Raji (cell line): ENCODE data around the gene OLFM1.

ENCODE experiments used
- POLR2A ChIP-seq: IDR thresholded peaks from 2 replicates; pipeline ENCODE4 v1.6.1; 2011; ENCODE audit warnings: low read depth, low read length, control low read depth; ENCODE audit not compliant: insufficient read depth

OLFM1 gene

DNA sequence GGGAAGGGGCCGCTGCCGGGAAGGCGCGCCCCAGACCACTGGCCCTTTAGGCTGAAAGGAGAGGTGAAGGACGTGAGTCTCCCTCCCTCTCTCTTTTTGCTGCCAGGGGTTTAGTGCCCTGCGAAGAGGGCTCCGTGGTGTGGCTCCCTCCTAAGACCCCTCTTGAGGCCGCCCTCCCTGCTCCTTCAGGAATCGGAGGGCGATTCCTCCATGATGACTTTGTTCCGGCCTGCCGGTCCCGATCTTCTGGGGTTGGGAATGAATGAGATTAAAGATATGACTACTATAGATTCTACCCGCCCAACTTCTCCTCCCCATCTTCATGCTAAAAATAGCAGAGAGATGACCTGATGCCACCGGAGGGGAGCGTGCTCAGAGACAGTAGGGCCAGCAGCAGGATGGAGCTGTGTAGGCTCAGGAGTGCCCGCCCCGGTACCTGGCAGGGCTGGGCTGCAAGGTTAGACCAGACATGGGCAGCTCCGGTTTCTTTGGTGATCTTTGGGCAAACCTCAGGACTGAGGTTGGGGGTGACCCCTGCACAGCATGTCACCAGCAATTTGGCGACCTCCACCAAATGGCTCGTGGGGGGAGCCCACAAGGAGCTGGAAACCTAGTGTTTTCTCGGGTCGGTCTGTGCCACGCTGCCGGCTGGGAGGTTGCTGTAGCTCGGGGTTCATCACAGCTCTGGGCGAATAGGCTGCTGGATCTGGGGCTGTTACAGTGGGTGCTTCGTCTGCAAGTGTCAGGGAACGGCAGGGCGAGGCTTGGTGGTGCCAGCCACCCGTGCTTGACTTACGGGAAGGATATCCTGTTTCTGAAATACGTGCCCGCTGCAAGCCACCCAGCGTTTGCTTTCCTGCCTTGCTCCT lies 1.7 kb downstream of the OLFM1 start:
- TF ChIP-seq POLR2A: no peak

DNA sequence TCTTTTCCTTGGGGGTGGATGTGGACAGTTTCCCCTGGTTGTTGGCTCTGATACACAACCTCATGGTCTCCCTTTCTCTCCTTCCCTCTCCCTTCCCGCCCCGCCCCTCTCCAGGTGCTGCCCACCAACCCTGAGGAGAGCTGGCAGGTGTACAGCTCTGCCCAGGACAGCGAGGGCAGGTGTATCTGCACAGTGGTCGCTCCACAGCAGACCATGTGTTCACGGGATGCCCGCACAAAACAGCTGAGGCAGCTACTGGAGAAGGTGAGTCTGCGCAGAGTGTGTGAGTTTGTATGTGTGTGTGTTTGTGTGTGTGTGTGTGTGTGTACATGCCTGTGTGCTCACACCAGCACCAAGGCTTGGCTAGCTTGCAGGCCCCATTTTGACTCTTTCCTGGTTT lies 2.6 kb downstream of the OLFM1 start:
- TF ChIP-seq POLR2A: no peak

DNA sequence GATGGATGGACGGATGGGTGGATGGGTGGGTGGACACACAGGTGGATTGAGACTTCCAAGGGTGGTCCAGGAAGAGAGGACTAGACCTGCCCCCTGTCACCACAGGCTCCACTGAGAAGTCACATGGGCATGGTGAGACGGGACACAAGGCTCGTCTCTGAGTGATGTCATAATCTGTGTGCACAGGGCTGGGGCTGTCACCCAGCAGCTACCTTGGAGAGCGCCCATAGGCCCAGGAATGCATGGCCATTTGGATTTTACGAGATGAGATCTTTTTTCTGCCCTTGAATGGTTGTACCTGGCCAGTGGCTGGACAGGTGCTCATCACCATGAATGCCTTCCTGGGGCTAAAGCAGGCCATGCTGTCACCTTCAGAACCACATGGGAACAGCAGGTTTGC lies 3.1 kb downstream of the OLFM1 start:
- TF ChIP-seq POLR2A: no peak

DNA sequence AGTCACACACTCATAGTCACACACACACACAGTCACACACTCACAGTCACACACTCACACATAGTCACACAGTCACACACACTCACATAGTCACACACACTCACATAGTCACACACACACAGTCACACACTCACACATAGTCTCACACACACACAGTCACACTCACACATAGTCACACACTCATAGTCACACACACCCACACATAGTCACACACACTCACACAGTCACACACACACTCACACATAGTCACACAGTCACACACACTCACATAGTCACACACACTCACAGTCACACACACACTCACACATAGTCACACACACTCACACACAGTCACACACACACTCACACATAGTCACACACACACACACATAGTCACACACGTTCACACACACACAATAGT lies 4.1 kb downstream of the OLFM1 start:
- no peak for TF ChIP-seq POLR2A

DNA sequence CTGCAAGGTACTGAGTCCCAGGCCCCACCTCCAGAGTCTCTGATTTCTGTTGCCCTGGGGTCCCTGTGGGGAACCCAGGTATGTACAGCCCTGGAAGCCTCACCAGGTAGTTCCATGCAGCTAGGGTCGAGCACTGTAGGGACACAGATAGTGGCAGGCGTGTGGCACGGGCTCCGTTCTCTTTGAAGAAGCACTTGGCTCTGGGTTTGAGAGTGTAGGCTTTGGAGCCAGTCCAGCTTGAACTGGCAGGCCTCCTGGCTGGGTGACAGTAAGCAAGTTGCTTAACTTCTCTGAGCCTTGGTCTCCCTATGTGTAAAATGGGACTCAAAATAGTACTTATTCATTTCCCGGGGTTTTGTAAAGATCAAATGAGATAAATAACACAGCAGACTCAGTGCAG lies 5.6 kb downstream of the OLFM1 start:
- TF ChIP-seq POLR2A: no peak

DNA sequence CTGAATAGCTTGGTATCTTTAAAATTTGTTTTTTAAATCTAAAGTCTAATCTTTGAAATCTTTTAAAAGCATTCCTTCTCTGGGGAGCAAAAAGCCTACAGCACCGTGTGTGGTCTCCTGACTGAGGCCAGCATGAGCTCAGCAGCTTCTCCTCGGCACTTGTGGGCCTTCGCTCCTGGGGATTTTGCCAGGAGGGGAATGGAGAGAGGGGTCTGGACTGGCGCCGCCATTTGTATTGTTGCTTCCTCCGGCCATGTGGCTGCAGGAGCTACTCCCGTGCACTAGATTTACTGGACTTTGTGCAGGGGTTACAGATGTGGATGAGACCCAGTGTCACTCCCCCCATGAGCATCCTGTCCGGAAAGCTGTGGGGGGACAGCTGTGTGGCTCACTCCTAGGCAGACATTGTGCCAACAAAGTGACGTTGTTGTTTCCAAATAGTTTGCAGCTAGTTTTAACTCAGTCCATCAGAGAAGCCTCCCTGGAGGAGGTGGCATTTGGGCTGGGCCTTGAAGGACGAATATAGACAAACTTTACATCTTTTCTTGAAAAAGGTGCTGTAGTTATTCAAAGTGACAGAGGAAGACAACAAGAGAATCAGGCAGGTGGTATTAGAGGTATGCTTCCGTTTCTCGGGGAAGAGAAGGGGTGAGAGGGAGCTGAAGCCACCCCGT lies 6.6 kb downstream of the OLFM1 start:
- no peak for TF ChIP-seq POLR2A

DNA sequence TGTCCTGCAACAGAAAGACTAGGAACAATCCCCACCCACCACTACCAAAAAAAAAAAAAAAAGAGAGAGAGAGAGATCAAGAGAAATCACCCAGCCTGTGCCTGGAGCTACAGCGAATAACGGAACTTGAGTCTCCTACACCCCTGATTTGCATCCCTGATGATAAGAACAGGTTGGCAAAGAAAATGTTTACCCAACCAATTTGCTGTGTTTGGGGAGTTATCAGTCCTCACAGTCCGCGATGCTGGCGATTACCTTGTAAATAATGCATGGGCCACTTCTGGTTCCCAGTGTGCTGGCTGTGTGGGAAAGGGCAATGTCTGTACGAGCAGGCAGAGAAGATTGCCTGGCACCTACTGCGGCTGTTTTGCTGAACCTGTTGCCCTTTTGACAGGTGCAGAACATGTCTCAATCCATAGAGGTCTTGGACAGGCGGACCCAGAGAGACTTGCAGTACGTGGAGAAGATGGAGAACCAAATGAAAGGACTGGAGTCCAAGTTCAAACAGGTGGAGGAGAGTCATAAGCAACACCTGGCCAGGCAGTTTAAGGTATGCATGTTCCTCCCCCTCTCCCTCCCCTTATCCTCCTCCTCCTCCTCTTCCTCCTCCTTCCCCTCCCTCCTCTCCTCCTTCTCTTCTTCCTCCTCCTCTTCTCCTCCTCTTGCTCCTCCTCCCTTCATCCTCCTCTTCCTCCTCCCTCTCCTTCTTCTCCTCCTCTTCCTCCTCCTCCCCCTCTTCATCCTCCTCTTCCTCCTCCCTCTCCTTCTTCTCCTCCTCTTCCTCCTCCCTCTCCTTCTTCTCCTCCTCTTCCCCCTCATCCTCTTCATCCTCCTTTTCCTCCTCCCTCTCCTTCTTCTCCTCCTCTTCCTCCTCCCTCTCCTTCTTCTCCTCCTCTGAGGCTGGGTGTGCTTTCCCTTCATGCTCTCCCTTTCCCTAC lies 8.3 kb downstream of the OLFM1 start:
- no peak for TF ChIP-seq POLR2A

DNA sequence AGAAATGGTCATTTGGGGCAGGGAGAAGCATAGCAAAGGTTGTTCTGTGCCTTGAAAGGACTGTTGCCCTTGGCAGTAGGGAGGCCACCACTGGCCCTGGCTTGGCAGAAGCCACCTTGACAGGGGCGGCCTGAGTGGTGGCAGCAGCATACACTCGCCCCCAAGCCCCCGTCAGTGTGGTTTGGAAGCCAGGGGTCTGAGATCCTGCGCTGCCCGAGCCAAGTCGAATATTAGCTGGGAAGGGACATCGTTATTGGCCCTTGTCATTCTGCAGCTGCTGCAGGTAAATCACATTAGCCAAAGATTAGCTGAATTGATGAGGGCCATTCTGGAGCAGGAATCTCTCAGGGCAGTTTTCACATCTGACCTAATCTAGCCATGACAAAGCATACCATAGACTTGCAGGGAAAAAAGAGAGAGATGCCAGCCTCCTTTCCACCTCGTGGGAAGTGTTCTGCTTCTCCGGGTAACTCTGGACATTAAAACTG lies 9.0 kb downstream of the OLFM1 start:
- no peak for TF ChIP-seq POLR2A

DNA sequence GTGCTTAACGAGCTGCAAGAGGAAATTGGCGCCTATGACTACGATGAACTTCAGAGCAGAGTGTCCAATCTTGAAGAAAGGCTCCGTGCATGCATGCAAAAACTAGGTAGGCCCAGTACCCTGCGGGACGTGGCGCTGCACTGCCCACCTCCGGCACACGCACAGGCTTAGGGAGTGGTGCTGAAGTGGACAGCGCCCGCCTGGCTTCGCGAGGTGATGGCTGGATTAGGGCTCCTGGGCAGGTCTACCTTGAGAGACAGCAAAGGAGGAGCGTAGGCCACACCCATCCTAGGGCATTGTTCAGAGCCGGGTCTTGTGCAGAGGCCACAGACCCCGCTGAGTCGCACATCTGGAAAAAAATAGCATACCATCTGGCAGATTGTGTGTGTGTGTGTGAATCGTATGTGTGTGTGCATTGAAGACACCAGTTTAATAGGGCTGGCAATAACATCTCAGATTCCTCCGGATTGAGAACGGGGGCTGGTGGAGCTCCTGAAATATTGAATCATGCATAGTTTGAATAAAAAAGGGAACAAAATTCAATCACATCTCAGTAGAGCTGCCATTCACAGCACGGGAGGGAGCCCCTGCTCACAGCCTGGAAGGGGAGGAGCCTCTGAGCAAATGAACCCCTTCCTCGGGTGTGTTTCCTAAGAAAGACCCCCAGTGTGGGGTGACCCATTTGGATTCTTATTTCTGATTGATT lies 11.1 kb downstream of the OLFM1 start:
- no peak for TF ChIP-seq POLR2A

DNA sequence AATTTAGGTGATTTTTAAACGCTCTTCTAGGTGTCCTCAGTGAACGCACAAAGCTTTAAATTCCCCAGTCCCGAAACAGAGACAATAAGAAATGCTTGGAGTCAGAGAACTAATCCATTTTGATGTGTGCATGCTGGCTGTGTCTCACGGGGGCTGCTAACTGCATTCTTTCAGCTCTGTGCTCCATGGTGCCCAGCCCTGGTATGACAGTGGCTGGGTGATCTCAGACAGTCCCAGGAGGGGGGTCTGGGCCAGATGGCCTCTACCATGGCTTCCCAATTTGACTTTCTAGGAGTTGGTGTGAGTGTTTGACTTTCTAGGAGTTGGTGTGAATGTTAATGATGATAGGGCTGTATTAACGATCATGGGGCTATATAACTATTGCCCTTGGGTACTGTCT lies 12.1 kb downstream of the OLFM1 start:
- no peak for TF ChIP-seq POLR2A

DNA sequence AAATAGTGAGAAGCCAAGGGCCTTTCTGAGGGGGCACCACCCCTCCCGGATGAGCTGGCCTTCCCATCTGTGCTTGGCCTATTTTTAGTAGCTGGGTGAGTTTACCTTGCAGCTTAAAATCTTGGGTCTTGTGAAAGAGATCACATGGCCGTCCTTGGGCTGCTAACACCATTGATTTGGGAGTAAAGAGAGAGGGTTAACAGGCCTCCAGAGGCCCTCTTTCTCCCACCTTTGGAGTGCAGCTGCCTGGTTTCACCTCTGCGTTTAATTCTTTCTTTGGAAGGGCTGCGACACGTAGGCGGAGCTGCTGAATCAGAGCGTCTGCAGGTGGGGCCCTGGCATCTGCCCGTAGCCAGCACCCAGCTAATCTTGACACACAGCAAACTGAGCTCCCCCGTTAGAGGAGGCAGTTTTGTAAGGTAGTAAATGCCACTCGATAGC lies 12.8 kb downstream of the OLFM1 start:
- no peak for TF ChIP-seq POLR2A

DNA sequence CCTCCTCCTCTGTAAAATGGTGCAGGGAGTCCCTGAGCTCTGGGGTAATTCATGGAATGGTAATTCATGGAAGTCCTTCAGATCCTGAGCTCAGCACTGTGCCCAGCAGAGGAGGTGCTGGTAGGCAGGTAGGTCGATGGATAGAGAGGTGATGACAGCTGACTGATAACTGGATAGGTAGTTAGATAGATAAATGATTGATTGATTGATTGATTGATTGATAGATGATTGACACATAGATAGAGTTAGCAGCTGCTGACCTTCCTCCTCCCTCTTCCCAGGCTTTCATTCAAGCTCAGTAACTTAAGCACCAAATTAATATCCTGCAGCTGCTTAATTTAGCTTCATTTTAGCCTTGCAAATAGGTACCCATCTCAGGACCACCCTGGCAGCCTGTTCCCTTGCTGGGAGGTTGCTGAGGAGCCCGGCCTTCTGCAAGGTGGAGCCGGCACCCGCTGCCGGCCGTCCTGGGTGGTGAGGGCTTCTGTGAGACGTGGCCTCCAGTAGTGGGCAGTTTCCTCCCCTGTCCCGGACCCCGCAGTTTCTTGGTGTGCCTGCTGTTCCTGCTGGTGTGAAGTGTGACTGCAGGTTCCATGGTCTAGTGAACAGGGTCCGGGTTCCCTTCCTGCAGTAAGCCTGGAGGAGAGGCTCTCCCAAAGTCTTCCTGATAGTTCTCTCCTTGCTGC lies 13.4 kb downstream of the OLFM1 start:
- no peak for TF ChIP-seq POLR2A

DNA sequence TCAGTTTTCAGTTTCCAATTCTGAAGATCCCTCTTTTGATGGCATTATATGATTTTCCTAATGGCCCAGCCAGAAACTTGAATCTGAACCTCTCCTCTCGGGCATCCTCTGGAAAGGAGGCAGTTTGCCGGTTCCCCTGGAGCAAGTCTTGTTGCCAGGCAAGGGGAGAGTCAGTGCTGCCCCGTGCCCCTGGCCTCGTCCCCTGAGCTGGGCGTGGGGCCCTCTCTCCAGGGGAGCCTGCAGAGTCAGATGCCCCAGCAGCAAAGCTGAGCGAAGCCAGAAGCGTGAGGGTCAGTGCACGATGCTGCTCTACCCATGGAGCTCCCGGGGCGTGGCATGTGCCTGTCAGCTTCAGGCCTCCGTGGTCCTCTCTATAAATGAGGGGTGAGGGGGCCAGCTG lies 14.0 kb downstream of the OLFM1 start:
- no peak for TF ChIP-seq POLR2A

DNA sequence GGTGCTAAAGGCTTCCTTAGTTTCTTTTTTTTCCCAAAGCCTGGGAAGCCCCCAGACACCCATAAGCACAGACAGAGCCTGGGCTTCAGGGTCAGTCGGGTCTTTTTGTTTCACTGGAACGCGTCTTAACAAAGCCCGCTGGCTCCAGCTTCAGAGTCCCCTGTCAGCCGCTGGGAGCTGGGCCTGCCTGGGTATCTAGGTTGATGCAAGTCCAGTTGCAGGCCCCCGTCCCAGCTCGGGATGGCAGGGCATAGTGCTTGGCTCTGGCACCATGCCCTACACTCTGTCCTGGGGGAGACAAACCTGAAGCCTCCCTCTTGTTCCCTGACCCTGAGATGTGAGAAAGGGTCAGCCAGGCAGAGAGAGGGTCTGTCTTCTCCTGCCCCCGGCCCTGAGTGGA lies 14.5 kb downstream of the OLFM1 start:
- no peak for TF ChIP-seq POLR2A

DNA sequence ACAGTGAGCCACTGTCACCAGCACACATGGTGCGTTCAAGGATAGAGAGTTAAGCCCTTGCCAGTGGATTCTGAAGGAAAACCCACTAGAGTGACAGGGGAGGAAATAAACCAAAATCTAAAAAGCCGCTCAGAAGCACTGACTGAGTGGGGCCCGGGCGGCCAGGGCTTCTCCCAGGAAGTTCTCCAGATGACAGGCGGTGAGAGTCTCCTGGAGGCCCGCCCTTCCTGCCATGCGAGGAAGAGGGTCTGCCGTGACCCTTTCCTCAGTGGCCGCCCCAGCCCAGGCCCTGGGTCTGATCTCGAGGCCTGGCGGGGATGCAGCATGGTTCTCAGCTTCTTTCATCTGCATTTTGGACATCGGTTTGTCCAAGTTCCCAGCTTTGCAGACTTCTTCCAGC lies 14.9 kb downstream of the OLFM1 start:
- TF ChIP-seq POLR2A: no peak

DNA sequence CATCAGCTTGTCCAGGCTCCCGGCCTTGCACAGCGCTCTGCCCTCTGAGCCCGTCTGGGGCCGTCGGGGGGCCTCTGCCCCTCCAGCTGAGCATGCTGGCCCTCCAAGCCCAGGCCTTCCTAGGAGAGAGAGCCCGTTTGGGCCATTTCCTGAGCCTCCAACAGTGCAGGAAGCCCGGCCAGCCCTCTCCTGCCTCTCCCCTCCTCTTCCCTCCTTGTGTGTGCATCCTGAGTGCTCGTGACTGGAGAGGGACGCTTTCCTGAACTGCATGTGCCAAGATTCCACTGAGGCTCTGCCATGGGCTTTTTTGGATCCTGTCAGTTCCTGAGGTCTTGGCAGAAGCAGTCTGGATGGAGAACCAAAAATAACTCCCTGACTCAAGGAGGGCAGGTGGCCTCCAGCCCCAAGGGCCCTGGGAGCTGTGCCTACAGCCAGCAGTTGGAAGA lies 15.6 kb downstream of the OLFM1 start:
- no peak for TF ChIP-seq POLR2A
